ENCODE measurements around the gene ETFDH.
"Not testable (repeated sequence)": the region's sequence is repeated elsewhere in the genome, so short reads cannot be mapped to it uniquely, and the experiment has no call there.

Gene ETFDH

DNA sequence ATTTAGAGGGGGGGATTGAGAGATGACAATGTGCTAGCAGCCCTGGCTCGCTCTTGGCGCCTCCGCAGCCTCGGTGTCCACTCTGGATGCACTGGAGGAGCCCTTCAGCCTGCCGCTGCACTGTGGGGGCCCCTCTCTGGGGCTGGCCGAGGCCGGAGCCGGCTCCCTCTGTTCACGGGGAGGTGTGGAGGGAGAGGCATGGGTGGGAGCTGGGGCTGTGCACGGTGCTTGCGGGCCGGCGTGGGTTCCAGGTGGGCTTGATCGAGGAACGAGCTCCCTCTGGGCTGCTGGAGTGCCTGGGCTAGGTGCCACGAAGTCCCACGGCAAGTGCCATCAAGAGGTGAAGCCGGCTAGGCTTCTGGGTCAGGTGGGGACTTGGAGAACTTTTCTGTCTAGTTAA lies 7.3 kb upstream of the ETFDH start:
- no peak overlapping the region for H3K4me3 Mint-ChIP-seq
- H3K27ac Mint-ChIP-seq: no peak overlapping the region
- H3K36me3 Mint-ChIP-seq (ENCODE audit: low read depth): peaks cover 26% of the 10 kb centered on the region
- no peaks in the 10 kb centered on the region for H3K27me3 Mint-ChIP-seq (ENCODE audit: low read depth)
- peaks cover 7% of the 10 kb centered on the region for H3K4me1 Mint-ChIP-seq (ENCODE audit: low read depth)
- no peak for DNase-seq (ENCODE audit: low spot score)
- no peaks in the 10 kb centered on the region for H3K9me3 Mint-ChIP-seq

DNA sequence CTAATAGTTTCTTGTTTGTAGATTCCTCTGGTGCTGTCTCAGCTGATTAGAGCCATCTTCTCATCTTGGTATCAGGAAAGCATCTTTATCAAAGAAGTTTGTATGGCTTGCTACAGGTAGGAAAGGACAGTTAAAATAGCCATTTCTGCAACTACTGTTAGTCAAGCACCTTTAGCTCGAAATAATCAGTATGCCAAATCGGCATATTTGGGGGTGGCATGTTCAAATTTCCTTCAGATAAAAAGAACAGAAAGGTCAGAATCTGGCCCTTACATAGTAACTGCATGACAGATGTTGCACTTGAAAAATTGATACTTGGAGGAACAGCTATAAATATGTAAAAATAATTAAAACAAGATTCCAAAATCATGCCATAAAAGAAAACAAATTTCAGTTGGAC lies 5.2 kb upstream of the ETFDH start:
- Mint-ChIP-seq H3K4me1 (ENCODE audit: low read depth) (peaks cover 13% of the 10 kb centered on the region), H3K4me3 (no peak overlapping the region), H3K9me3 (no peaks in the 10 kb centered on the region), H3K36me3 (ENCODE audit: low read depth) (peaks cover 29% of the 10 kb centered on the region), H3K27ac (no peak overlapping the region), H3K27me3 (ENCODE audit: low read depth) (no peaks in the 10 kb centered on the region)
- DNase-seq (ENCODE audit: low spot score): no peak

DNA sequence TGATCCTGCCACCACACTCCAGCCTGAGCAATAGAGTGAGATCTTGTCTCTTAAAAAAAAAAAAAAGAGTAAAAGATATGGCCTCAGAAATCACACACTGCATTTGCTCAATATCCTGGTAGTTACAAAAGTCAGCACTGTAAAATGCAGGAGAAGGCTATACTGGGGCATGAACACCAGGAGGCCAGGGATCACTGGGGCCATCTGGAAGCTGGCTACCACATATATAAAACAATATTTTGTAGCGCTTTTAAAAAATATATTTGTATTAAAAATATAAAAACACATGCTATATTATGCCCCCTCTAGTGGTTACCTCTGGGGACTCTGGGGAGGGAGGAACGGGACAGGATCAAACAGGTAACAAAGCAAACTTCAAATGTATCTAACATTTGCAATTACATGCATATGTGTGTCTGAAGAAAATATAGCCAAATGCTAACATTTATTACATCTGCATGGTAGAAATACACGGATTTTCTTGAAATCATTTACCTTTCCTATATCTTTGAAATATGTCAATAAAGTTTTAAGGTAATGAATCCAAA lies 4.4 kb upstream of the ETFDH start:
- Mint-ChIP-seq H3K4me1 (ENCODE audit: low read depth) (peaks cover 15% of the 10 kb centered on the region), H3K9me3 (no peaks in the 10 kb centered on the region), H3K27me3 (ENCODE audit: low read depth) (no peaks in the 10 kb centered on the region), H3K27ac (no peak overlapping the region), H3K36me3 (ENCODE audit: low read depth) (peaks cover 29% of the 10 kb centered on the region), H3K4me3 (no peak overlapping the region)
- peak; percentile 6 for DNase-seq (ENCODE audit: low spot score)

- H3K9me3 Mint-ChIP-seq: no peaks in the 10 kb centered on the region
- no peak overlapping the region for H3K4me3 Mint-ChIP-seq
- DNase-seq (ENCODE audit: low spot score): no peak
- peaks cover 29% of the 10 kb centered on the region for H3K36me3 Mint-ChIP-seq (ENCODE audit: low read depth)
- H3K27ac Mint-ChIP-seq: no peak overlapping the region
- no peaks in the 10 kb centered on the region for H3K27me3 Mint-ChIP-seq (ENCODE audit: low read depth)
- H3K4me1 Mint-ChIP-seq (ENCODE audit: low read depth): peaks cover 20% of the 10 kb centered on the region
Observed at GRCh38 chr4:158669310-158669709, 2.8 kb upstream of the ETFDH start.

DNA sequence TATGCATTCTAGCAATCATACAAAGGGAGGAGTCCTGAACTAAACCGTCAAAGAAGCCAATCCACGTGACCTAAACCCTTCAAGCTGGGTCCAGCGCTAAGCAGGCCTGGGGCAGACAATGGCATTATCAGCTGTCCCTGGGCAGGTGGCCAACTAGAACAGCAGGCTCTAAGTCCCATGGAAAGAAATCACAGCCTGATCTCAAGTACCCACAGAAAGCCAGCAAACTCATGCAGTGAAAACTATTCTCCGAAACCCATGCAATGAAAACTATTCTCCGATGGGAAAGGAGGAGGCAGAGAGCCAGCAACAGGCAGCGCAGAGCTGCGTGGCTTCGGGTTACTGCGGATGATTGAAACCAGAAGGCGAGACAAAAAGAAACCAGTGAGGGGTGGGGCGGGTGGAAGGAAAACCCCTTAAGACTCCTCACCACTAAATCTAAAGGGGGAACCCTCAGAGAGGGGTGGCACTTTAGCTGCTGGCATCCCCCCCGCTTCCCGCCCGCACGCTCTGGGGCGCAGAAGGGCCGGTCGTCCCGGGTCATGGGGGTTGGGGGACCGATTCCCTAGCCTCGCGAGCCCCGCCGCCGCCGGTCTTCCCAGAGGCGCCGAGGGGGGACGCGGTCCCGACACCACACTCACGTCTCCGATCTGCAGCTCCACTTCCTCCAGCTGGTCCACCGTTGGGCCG lies 976 bp upstream of the ETFDH start:
- peaks cover 19% of the 10 kb centered on the region for H3K36me3 Mint-ChIP-seq (ENCODE audit: low read depth)
- peak; percentile 56 for DNase-seq (ENCODE audit: low spot score)
- H3K27me3 Mint-ChIP-seq (ENCODE audit: low read depth): no peaks in the 10 kb centered on the region
- peak overlapping the region; percentile 90 for H3K27ac Mint-ChIP-seq
- peaks cover 23% of the 10 kb centered on the region for H3K4me1 Mint-ChIP-seq (ENCODE audit: low read depth)
- peak overlapping the region; percentile 99 for H3K4me3 Mint-ChIP-seq
- no peaks in the 10 kb centered on the region for H3K9me3 Mint-ChIP-seq

- Mint-ChIP-seq H3K27me3 (ENCODE audit: low read depth) (no peaks in the 10 kb centered on the region), H3K4me3 (peak within 1 kb of the TSS; percentile 99), H3K27ac (peak within 1 kb of the TSS; percentile 90), H3K4me1 (ENCODE audit: low read depth) (peaks cover 23% of the 10 kb centered on the region), H3K36me3 (ENCODE audit: low read depth) (peaks cover 15% of the 10 kb centered on the region), H3K9me3 (no peaks in the 10 kb centered on the region)
- DNase-seq (ENCODE audit: low spot score): no peak
Observed at GRCh38 chr4:158671665-158671914, 506 bp upstream of the ETFDH start, which contains the start of gene C4orf46. Gene C4orf46, minus strand, starts transcription at chr4:158671887. Its CDS starts 86 bp downstream, at chr4:158671801.

DNA sequence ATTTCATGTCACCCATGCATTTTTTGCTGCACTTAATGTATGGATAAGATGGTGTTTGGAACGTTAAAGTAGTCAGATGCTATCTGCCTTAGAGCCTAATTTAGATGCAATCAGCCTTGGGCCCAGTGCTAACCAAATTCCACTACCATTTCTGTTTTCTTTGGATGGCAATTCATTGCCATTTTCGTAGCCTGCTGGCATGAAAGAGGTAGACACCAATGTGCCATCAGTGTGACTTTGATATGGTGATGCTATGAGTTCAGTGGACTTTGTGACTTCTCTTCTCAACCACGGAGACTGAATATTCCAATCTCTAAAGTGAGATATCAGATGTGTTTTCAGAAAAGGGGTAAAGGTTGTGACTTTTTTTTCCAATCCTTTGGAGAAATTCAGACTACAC lies 1.5 kb downstream of the ETFDH start:
- Mint-ChIP-seq H3K36me3 (ENCODE audit: low read depth) (peaks cover 8% of the 10 kb centered on the region), H3K27ac (no peak overlapping the region), H3K9me3 (no peaks in the 10 kb centered on the region), H3K4me3 (peak overlapping the region; percentile 36), H3K4me1 (ENCODE audit: low read depth) (peaks cover 23% of the 10 kb centered on the region), H3K27me3 (ENCODE audit: low read depth) (no peaks in the 10 kb centered on the region)
- DNase-seq (ENCODE audit: low spot score): no peak

DNA sequence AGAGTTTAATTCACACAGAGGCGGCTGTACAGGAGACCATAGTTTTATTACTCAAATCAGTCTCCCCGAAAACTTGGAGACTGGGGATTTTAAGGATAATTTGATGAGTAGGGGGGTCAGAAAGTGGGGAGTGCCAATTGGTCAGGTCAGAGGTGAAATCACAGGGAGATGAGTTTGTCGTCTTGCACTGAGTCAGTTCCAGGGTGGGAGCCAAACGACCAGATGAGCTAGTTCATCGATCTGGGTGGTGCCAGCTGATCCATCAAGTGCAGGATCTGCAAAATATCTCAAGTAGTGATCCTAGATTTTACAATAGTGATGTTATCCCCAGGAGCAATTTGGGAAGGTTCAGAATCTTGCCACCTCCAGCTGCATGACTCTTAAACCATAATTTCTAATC lies 4.0 kb downstream of the ETFDH start:
- H3K4me1 Mint-ChIP-seq (ENCODE audit: low read depth): peaks cover 14% of the 10 kb centered on the region
- H3K27ac Mint-ChIP-seq: no peak overlapping the region
- H3K36me3 Mint-ChIP-seq (ENCODE audit: low read depth): no peaks in the 10 kb centered on the region
- no peaks in the 10 kb centered on the region for H3K9me3 Mint-ChIP-seq
- no peak for DNase-seq (ENCODE audit: low spot score)
- H3K4me3 Mint-ChIP-seq: no peak overlapping the region
- no peaks in the 10 kb centered on the region for H3K27me3 Mint-ChIP-seq (ENCODE audit: low read depth)

DNA sequence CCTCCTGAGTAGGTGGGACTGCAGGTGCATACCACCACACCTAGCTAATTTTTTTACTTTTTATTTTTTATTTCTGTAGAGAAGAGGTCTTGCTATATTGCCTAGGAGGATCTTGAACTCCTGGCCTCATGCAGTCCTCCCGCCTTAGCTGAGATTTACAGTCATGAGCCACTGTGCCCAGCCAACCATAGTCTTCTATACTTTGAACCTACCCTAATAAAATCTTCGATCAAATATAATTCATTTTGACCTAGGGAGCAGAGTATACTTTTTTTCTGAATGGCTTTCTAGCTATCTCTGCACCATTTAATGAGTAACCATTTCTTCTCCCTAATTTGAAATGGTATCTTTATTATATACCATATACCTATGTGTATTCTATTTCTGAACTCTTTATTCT lies 6.7 kb downstream of the ETFDH start:
- DNase-seq (ENCODE audit: low spot score): no peak
- Mint-ChIP-seq H3K27me3 (ENCODE audit: low read depth) (no peaks in the 10 kb centered on the region), H3K27ac (no peak overlapping the region), H3K9me3 (no peaks in the 10 kb centered on the region), H3K36me3 (ENCODE audit: low read depth) (no peaks in the 10 kb centered on the region), H3K4me3 (no peak overlapping the region), H3K4me1 (ENCODE audit: low read depth) (peaks cover 6% of the 10 kb centered on the region)

GRCh38 chr4:158681629-158682028 lies 9.5 kb downstream of the ETFDH start:
- H3K4me1 Mint-ChIP-seq (ENCODE audit: low read depth): peaks cover 2% of the 10 kb centered on the region
- H3K27ac Mint-ChIP-seq: no peak overlapping the region
- H3K27me3 Mint-ChIP-seq (ENCODE audit: low read depth): no peaks in the 10 kb centered on the region
- H3K4me3 Mint-ChIP-seq: no peak overlapping the region
- DNase-seq (ENCODE audit: low spot score): no peak
- H3K36me3 Mint-ChIP-seq (ENCODE audit: low read depth): peaks cover 1% of the 10 kb centered on the region
- no peaks in the 10 kb centered on the region for H3K9me3 Mint-ChIP-seq

DNA sequence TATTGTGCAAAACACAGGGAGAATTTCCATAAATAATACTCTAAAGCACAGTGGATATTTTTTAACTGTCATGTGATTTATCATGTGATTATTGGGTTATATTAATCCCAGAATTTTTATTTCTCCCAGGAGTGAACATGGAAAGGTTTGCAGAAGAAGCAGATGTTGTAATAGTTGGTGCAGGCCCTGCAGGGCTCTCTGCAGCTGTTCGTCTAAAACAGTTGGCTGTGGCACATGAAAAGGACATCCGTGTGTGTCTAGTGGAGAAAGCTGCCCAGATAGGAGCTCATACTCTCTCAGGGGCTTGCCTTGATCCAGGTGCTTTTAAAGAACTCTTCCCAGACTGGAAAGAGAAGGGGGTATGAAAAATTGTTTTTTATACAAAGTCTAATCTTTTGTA lies 10.0 kb downstream of the ETFDH start:
- Mint-ChIP-seq H3K27ac (no peak overlapping the region), H3K4me3 (no peak overlapping the region)

GRCh38 chr4:158688813-158689212 lies 16.7 kb downstream of the ETFDH start:
- no peaks in the 10 kb centered on the region for H3K27me3 Mint-ChIP-seq (ENCODE audit: low read depth)
- peaks cover 2% of the 10 kb centered on the region for H3K4me1 Mint-ChIP-seq (ENCODE audit: low read depth)
- no peak for DNase-seq (ENCODE audit: low spot score)
- peaks cover 7% of the 10 kb centered on the region for H3K36me3 Mint-ChIP-seq (ENCODE audit: low read depth)
- H3K9me3 Mint-ChIP-seq: no peaks in the 10 kb centered on the region
- H3K27ac Mint-ChIP-seq: no peak overlapping the region
- no peak overlapping the region for H3K4me3 Mint-ChIP-seq

More for the DNA sequence above, 10.0 kb downstream of the ETFDH start:
- Mint-ChIP-seq H3K9me3 (no peaks in the 10 kb centered on the region), H3K4me1 (ENCODE audit: low read depth) (peaks cover 2% of the 10 kb centered on the region), H3K27me3 (ENCODE audit: low read depth) (no peaks in the 10 kb centered on the region), H3K36me3 (ENCODE audit: low read depth) (peaks cover 3% of the 10 kb centered on the region)
- DNase-seq (ENCODE audit: low spot score): no peak

GRCh38 chr4:158704274-158704673 lies 32.2 kb downstream of the ETFDH start:
- no peak for DNase-seq (ENCODE audit: low spot score)
- Mint-ChIP-seq H3K9me3 (no peaks in the 10 kb centered on the region), H3K4me3 (no peak overlapping the region), H3K27ac (no peak overlapping the region), H3K36me3 (ENCODE audit: low read depth) (peaks cover 29% of the 10 kb centered on the region), H3K4me1 (ENCODE audit: low read depth) (no peaks in the 10 kb centered on the region), H3K27me3 (ENCODE audit: low read depth) (no peaks in the 10 kb centered on the region)

- DNase-seq (ENCODE audit: low spot score): no peak
- peaks cover 68% of the 10 kb centered on the region for H3K36me3 Mint-ChIP-seq (ENCODE audit: low read depth)
- H3K4me1 Mint-ChIP-seq (ENCODE audit: low read depth): peaks cover 2% of the 10 kb centered on the region
- no peaks in the 10 kb centered on the region for H3K9me3 Mint-ChIP-seq
- H3K4me3 Mint-ChIP-seq: no peak overlapping the region
- H3K27ac Mint-ChIP-seq: no peak overlapping the region
- no peaks in the 10 kb centered on the region for H3K27me3 Mint-ChIP-seq (ENCODE audit: low read depth)
Observed at GRCh38 chr4:158710814-158711213, 38.7 kb downstream of the ETFDH start.

- not testable (repeated sequence) for H3K4me3 Mint-ChIP-seq; H3K27me3 Mint-ChIP-seq (ENCODE audit: low read depth); H3K9me3 Mint-ChIP-seq; H3K27ac Mint-ChIP-seq; H3K4me1 Mint-ChIP-seq (ENCODE audit: low read depth); DNase-seq (ENCODE audit: low spot score)
- H3K36me3 Mint-ChIP-seq (ENCODE audit: low read depth): peaks cover 67% of the 10 kb centered on the region
Observed at GRCh38 chr4:158712622-158713021, 40.5 kb downstream of the ETFDH start.

Data from T-helper 2 cell treated with Interferon-gamma antibody and Interleukin-4, amounts not matched to agents 5 μg/mL and 100 μg/mL, for 36 hours (primary cell).